ENCODE data around the gene KIRREL1.
A peak's percentile ranks its signal among the peaks of the same experiment; 100 is the strongest.

KIRREL1 gene

GRCh38 chr1:158055854-158056253, 62.4 kb downstream of the KIRREL1 start:
- no peaks in the 10 kb centered on the region for H3K9me3 ChIP-seq (ENCODE audit: severe bottlenecking)
- no peak for TF ChIP-seq CTCF (IDR thresholded peaks at IDR 0.05; ENCODE audit: low read depth, low read length)
- H3K27me3 ChIP-seq (ENCODE audit: insufficient read depth, low read depth, severe bottlenecking) = no peaks in the 10 kb centered on the region
- peaks cover 17% of the 10 kb centered on the region for H3K36me3 ChIP-seq
- DNase-seq = no peak
- no peak overlapping the region for H3K4me3 ChIP-seq (ENCODE audit: low read depth, low read length)
- H3K27ac ChIP-seq = no peak overlapping the region

DNA sequence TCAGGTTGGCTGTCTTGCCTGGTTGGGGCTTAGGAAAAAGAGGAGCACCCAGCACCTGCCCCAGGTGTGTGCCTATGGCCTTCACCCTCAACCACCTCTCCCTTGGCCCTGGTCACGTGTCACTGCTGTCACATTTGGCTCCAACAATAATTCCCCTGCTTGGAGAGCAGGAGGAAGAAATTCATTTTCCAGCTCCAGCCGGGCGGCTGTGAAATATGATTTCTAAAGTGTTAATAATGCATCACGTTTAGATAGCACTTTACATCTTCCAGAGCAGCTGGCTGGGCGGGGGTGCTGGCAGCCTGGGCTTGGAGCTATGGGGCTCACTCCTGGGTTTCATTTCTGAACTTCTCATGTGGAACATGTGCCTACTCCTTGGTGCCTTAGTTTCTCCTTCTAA, 63.1 kb downstream of the KIRREL1 start:
- Histone ChIP-seq H3K9me3 (ENCODE audit: severe bottlenecking) (no peaks in the 10 kb centered on the region), H3K27me3 (ENCODE audit: insufficient read depth, low read depth, severe bottlenecking) (no peaks in the 10 kb centered on the region), H3K36me3 (peaks cover 14% of the 10 kb centered on the region), H3K4me3 (ENCODE audit: low read depth, low read length) (no peak overlapping the region), H3K27ac (no peak overlapping the region)
- TF ChIP-seq CTCF (IDR thresholded peaks at IDR 0.05; ENCODE audit: low read depth, low read length) = no peak
- no peak for DNase-seq

- H3K9me3 ChIP-seq (ENCODE audit: severe bottlenecking) = no peaks in the 10 kb centered on the region
- TF ChIP-seq CTCF (IDR thresholded peaks at IDR 0.05; ENCODE audit: low read depth, low read length) = no peak
- no peaks in the 10 kb centered on the region for H3K27me3 ChIP-seq (ENCODE audit: insufficient read depth, low read depth, severe bottlenecking)
- peaks cover 26% of the 10 kb centered on the region for H3K36me3 ChIP-seq
- DNase-seq = peak; percentile 94
- no peak overlapping the region for H3K4me3 ChIP-seq (ENCODE audit: low read depth, low read length)
- H3K27ac ChIP-seq = peak overlapping the region; percentile 72
Observed at GRCh38 chr1:158058237-158058985, 65.0 kb downstream of the KIRREL1 start.

DNA sequence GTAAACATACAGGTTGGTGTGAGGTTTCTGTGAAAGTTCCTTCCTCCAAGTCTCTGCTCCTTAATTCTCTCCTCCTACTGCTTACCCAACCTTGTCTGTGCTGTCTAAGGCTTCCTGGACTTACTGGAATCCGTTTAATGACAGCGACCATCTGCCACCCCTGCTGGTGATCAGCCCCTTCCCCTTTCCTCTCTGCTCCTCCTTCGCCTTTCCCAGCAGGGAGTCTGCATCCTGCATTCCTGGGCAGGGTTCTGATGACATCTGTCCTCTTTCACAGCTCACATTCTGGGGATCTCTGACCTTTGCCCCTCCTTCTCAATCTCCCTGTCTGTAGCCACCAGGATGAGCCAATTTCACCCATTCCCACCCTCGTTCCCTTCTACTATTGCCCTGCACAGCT, 66.5 kb downstream of the KIRREL1 start:
- Histone ChIP-seq H3K27ac (peak overlapping the region; percentile 72), H3K36me3 (peaks cover 29% of the 10 kb centered on the region)

DNA sequence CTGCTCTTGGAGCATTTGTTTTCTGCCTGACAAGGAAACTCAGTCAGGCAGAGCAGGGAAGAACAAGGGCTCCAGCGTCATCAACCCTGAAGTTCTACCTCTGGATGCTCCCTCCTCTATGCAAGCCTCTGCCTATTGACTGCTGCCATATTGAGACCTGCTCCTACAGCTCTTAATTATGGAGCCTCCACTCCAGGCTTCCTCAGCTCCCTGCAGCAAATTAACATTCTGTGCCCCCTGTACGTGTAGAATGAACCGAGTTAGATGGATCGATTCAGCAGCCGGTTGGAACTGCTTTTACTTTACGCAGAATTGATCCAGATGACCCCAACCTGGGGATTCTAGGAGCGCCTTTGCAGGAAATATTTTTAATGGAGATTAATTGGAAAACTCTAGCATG, 68.7 kb downstream of the KIRREL1 start:
- no peak overlapping the region for H3K27ac ChIP-seq
- H3K27me3 ChIP-seq (ENCODE audit: insufficient read depth, low read depth, severe bottlenecking) = no peaks in the 10 kb centered on the region
- TF ChIP-seq CTCF (IDR thresholded peaks at IDR 0.05; ENCODE audit: low read depth, low read length) = no peak
- no peak for DNase-seq
- H3K36me3 ChIP-seq = peaks cover 24% of the 10 kb centered on the region
- H3K9me3 ChIP-seq (ENCODE audit: severe bottlenecking) = no peaks in the 10 kb centered on the region
- H3K4me3 ChIP-seq (ENCODE audit: low read depth, low read length) = no peak overlapping the region

More for the DNA sequence above, 66.5 kb downstream of the KIRREL1 start:
- Histone ChIP-seq H3K27me3 (ENCODE audit: insufficient read depth, low read depth, severe bottlenecking) (no peaks in the 10 kb centered on the region), H3K9me3 (ENCODE audit: severe bottlenecking) (no peaks in the 10 kb centered on the region), H3K4me3 (ENCODE audit: low read depth, low read length) (no peak overlapping the region)
- TF ChIP-seq CTCF (IDR thresholded peaks at IDR 0.05; ENCODE audit: low read depth, low read length) = 0 out of 2 replicates have a peak, but pooled peaks have one; percentile 0
- peak; percentile 98 for DNase-seq

- peak; percentile 96 for DNase-seq
- Histone ChIP-seq H3K27me3 (ENCODE audit: insufficient read depth, low read depth, severe bottlenecking) (no peaks in the 10 kb centered on the region), H3K4me3 (ENCODE audit: low read depth, low read length) (no peak overlapping the region), H3K36me3 (peaks cover 30% of the 10 kb centered on the region), H3K9me3 (ENCODE audit: severe bottlenecking) (no peaks in the 10 kb centered on the region), H3K27ac (peak overlapping the region; percentile 64)
- TF ChIP-seq CTCF (IDR thresholded peaks at IDR 0.05; ENCODE audit: low read depth, low read length) = no peak
Observed at GRCh38 chr1:158067662-158068061, 74.2 kb downstream of the KIRREL1 start.

Measured in WERI-Rb-1 (cell line).